Adrenal gland (tissue), 5 donors: ENCODE data around the gene LCN10.

Experiments used
- CTCF ChIP-seq, 6 experiments: fragments of 450-650 bp in 4 of 6; fragments of 200-600 bp in 2 of 6; sonication (generic) in 1 of 6; IDR thresholded peaks; 1 replicate in 5 of 6; 2 replicates in 1 of 6; pipeline versions ENCODE4 v1.5.1 to v1.8.0; 2016 to 2021; ENCODE audit warnings: antibody characterized with exemption in 6 of 6, mild to moderate bottlenecking in 2 of 6, moderate library complexity in 1 of 6
- POLR2A ChIP-seq, 2 donors: fragments of 450-650 bp; IDR thresholded peaks; one replicate each; pipeline ENCODE4 v1.6.1; 2017; ENCODE audit warnings: antibody characterized with exemption in 2 of 2, mild to moderate bottlenecking in 2 of 2, moderate library complexity in 1 of 2
- donor health status: DM: no; HTN: no; CAD: no.

- TF ChIP-seq POLR2A (IDR thresholded peaks at IDR 0.05) = no peak
- no peak for TF ChIP-seq CTCF (IDR thresholded peaks at IDR 0.05)
Measured at GRCh38 chr9:136779808-136780207, 37.1 kb upstream of the LCN10 start.
